Tongue (tissue), 2 donors: ENCODE measurements around the gene LRRC3. TPM values are rescaled to one million over a fixed set of nuclear protein-coding genes. Genes with fewer than 3 reads are reported as not detected.

Experiments
- DNase-seq: peaks from one replicate; pipeline ENCODE4 v3.0.0-alpha.2; 2015
- total RNA-seq: library from RNA; depleted of rRNA; stranded (reverse); fragments of >200 nt; gene quantifications from one replicate; pipeline ENCODE4 v1.2.3, GENCODE V29; 2014

Gene LRRC3
- total RNA-seq, 1 donor from 2014 or later, result 2.4 TPM

DNA sequence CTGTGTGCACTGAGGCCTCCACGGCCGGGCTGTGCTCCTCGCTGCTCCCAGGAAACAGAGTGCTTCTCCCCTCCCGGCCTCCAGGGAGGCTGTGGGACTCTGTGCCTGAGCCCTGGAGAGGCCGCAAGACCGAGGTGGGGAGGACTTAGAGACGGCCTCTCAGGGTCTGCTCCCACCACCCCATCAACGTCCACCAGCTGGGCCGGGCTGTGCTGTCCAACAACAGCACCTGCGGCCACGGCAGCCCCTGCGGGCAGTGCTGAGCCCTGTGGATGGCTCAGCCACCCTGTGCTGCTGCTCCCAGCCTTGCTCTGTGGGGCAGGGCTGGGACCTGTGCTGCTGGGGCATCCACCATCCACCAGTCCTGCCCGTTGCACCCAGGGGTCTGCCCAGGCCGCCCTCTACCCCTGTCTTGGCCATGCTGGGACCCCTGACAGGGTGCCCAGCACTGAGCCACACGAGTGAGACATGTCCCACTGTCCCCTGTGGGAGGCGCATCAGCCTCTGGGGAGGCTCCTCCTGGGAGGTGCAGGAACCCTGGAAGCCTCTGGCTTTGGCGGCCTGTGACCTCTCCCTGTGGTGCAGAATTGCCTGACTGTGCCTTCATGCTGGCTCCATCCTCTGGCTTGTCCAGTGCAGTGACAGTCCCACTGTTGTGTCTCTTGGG lies 31.2 kb upstream of the LRRC3 start:
- DNase-seq, result no peak

DNA sequence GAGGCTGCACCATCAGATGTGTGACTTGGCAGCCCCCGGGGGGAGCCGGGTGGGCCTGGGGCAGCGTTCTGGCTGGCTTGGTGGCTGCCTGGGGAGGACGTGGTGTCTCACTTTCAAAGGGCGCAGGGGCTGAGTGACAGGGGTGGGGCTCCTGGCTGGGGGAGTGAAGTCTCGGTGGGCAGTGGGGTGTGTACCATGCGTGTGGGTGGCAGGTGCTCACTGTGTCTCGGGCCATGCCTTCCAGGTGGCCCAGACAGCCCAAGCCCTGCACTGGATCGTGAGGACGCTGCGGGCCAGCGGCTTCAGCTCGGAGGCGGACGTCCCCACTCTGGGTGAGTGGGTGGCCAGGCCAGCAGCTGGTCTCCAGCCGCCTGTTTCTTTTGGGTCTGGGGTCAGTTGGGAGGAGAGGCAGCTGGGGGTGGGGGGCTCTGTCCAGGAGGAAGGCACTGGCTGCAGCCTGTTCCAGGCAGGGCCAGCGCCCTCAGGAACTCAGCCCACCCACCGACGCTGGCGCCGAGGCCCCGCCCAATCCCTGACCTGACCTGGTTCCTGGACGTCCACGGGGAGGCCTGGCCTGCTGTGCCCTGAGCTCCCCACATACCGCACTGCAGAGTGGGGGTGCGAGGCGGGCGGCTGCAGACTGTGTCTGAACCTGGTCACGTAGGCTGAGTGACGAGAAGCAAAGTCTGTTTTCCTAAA lies 30.6 kb upstream of the LRRC3 start:
- DNase-seq, result no peak

DNA sequence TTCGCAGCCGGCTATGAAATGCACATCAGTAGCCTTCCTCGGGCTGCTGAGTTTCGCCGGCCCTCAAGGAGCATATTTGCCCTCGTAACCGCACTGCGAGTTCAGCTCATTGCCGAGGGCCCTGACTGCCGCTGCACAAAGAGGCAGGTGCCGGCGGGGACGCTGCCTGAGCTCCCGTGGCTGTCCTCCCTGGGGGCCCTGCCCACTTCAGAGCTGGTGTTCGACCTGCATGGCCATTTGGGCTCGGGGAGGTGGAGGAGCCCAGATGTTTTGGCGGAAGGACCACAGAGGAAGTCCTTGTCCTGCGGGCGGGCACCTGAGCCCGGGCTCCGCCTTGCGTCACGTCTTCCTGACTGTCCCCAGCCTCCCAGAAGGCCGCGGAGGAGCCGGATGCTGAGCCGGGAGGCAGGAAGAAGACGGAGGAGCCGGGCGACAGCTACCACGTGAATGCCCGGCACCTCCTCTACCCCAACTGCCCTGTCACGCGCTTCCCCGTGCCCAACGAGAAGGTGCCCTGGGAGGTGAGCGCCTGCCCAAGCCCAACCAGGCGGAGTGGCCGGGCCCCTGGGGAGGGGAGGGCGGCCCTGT lies 29.9 kb upstream of the LRRC3 start:
- no peak for DNase-seq

DNA sequence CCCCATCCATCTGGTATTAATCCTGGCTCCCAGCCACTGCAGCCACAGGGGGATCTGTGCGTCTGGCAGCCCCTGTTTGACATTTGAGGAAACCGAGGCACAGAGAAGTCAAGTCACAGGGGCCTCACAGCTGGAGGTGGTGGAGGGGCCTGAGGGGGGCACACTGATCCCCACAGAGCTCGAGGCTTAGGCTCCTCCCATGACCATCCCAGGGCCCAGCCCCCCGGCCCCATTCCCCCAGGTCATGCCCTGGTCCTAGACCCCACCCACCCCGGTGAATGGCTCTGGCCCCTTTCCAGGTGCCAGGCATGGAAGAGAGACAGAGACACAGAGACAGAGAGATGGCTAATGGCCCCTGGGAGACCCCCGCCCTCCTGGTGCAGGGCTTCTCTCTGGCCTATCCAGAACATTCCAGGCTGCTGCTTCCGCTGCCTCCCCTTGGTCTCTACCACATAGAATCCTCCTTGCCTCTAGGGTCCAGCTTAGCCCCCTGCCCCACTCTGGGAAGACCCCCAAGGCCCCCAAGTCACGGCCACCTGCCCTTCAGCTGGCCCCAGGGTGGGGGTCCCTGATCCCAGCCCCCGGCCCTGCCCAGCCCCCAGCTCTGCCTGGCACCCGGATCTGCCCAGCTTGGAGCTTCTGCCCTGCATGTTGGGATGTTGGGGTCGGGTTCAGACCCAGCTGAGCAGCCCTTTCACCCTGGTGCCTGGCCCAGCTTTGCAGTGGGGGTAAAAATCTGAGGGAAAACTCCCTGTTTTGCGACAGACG lies 29.2 kb upstream of the LRRC3 start:
- no peak for DNase-seq

DNA sequence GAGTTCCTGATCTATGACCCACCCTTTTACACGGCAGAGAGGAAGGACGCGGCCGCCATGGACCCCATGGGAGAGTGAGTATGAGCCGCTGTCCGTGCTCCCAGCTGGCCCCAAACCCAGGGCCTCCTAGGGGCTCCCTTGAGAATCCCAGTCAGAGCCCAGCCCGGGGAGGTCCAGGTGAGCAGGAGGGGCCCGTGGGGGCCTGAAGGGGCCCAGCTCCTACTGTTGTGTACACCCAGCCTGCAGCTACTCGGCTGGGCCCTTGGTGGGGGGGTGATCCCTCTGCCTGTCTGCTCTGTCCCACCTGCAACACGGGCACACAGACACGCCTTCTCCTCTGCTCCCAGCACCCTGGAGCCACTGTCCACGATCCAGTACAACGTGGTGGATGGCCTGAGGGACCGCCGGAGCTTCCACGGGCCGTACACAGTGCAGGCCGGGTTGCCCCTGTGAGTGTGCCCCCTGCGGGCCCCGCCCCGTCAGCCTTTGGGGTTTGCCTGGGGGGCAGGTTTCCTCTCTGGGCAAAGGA lies 28.6 kb upstream of the LRRC3 start:
- DNase-seq, result no peak

DNA sequence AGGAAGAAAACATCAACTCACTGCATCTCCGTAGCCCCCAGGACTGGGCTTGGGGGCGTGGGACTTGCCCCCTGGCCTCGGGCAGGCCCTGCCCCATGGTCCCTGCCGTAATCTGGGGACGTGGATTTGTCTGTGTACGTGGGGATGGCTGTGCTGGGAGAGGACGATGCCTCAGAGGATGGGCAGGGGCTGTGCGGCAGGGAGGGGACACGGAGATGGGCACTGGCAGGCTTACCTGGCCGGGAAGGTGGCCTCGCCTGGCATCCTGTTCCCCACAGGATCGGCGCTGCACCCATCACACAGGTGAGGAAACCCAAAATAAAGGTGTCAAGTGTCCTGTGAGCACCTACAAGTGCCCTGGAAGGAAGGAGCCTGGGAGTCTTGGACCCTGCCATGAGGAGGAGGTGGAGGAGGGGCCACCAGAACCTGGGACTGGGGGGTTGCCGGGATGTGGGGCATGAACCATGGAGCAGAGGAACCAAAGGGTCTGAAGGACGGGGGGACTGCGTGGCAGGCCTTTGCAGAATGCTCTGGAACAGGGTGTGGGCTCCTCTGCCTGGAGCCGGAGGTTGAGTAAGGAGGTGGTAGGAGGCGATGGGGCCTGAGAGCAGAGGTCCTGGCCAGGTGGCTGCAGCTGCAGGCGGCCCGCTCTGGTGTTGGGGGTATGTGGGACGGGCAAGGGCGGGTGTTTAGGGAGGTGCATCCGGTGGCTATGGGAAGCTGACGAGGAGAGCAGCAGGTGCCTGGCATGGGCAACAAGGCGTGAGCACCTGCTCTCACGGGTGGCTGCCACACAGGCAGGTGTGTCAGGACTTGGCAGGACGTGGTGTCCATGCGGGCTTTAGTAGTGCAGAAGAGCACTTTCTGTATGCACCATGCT lies 27.8 kb upstream of the LRRC3 start:
- DNase-seq, result no peak

DNA sequence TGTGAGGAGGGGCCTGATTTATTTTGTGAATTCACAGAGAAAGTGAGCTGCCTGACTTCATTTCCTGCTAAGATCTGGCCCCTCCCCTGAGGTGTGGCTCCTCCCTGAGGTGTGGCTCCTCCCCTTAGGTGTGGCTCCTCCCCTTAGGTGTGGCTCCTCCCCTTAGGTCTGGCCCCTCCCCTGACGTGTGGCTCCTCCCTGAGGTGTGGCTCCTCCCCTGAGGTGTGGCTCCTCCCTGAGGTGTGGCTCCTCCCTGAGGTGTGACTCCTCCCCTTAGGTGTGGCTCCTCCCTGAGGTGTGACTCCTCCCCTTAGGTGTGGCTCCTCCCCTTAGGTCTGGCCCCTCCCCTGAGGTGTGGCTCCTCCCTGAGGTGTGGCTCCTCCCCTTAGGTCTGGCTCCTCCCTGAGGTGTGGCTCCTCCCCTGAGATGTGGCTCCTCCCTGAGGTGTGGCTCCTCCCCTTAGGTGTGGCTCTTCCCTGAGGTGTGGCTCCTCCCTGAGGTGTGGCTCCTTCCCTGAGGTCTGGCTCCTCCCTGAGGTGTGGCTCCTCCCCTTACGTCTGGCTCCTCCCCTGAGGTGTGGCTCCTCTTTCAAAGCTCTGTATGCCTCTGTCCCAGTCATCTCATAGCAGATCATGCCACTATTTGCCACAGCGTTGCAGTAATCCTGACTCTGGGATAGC lies 26.9 kb upstream of the LRRC3 start:
- no peak for DNase-seq

DNA sequence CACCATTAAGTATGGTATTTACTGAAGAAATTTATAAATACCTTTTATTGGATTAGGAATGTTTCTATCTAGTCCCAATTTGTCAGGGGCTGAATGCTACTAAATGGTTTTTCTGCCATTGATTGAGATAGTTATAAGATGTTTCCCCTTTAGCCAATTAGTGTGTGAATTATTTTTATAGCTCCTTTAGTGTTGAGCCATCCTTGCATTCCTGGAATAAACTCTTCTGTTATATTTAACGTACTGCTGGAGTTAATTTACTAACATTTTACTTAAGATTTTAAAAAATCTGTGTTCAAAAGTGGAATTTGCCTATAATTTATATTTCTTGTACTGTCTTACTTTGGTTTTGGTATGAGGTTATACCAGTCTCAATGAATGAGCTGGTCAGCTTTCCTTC lies 25.4 kb upstream of the LRRC3 start:
- no peak for DNase-seq

DNA sequence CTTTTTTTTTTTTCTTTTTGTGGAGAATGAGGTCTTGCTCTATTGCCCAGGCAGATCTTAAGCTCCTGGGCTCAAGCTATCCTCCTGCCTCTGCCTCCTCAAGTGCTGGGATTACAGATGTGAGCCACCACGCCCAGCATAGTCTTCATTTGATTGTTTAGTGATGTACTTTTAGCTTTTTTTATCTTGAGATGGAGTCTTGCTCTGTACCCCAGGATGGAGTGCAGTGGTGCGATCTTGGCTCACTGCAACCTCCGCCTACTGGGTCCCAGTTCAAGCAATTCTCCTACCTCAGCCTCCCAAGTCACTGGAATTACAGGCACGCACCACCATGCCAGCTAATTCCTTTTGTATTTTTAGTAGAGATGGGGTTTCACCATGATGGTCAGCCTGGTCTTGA lies 24.0 kb upstream of the LRRC3 start:
- no peak for DNase-seq

DNA sequence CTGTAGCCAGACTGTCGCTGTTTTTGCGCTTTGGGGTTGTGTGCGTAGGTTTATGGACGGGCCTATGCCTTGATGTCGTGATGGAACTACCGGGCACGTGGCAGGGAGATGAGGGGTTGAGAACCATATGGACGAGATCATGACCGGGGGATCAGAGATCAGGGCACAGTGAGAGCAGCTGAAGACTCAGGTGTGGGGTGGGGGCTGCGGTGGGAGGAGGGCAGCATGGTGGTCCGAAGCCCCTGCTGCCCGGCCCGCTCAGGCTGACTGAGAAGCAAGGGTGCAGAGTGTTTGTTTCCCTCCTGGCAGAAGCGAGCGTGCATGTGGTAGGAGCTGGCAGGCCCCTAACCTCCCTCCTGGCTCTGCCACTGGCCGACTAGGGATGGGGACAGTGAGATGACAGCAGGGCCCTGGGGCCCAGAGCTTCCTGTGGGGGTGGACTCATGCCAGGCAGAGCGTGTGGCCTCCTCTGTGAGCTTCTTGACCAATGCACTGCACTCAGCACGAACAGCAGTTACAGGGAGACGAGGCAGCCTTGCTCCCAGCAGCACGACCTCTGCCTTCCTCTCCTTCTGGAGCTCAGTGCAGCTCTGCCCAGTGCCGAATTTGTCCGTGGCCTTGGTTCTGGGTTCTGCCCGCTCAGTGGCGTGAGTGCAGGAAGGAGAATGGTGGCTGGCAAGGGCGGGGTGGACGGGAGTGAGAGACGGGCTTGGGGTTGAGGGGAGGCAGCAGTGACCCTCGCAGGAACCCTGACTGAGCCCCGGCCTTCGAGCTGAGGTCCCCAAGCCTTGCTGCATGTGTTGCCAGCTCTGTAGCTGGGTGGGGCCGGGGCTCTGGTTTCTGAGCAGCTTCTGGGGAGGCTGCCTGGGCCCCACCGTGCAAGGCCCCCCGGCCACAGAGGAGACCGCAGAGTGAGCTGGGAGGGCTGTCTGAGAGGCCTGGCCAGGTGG lies 22.2 kb upstream of the LRRC3 start:
- no peak for DNase-seq

DNA sequence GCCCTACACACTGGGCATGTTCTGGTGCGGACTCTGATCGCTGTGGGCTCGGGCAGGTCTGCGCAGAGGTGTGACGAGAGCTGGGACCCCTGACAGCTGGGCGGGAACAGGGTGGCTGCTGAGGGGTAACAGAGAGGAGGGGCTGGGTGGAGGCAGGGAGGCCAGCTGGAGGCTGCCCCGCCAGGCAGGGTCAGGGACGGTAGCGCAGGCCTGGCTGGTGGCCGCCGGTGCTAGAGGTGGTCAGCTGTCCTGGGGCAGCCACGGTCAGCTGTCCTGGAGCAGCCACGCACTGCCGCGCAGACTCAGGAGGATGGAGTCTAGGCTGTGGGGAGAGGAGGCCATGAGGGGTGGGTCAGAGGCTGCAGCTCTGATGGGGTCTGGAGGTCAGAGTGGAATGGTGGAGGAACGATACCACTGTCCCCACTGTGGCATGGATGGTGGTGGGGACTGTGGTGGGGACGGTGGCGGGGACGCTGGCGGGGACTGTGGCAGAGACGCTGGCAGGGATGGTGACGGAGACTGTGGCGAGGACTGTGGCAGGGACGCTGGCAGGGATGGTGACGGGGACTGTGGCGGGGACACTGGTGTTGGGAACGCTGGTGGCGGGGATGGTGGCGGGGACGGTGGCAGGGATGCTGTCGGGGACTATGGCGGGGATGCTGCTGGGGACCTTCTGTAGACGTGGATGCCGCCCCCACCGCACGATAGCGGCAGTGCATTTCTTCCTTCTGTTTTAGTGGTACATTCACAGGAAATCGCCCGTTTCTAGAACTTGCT lies 21.3 kb upstream of the LRRC3 start:
- no peak for DNase-seq

DNA sequence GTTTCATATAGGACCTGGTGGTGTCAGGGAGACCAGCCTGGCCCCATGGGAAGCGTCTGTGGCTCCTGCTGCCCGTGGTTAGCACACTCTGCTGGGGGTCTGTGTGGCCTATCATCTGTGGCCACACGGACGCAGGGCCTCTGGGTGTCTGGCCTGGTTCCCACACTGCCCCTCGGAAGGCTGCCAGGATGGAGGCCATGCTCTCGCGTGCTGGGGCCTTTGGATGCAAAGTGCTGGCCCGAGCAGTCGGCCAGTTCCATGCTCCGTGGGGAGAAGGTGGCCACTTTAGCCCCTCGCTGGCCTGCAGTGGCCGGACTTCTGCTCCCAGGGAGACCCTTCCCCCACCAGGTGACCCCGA lies 20.8 kb upstream of the LRRC3 start:
- no peak for DNase-seq

DNA sequence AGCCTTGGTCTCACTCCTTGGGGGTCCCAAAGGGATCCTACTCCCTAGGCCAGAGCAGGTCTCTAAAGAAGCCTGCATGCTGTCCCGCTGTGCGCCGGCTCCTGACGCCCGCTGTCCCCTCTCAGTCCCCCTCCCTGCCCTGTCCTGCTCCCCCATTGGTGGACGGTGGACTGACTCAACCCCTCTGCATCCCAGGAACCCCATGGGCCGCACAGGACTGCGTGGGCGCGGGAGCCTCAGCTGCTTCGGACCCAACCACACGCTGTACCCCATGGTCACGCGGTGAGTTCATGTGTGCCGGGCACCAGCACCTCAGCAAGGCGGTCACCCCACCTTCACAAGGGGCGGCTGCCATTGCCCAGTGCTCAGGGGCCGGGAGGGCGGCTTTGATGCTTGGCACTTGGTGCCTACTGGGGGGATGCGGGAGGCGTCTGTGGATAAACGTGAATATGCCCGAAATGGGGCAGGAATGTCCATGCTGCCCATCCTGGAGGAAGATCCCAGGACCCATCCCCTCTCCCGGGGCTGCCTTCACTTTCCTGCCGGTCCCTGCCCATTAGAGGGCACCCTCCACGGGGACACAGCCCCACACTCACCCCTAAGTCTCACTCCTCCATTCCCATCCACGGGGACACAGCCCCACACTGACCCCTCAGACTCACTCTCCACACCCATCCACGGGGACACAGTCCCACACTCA lies 20.2 kb upstream of the LRRC3 start:
- no peak for DNase-seq

DNA sequence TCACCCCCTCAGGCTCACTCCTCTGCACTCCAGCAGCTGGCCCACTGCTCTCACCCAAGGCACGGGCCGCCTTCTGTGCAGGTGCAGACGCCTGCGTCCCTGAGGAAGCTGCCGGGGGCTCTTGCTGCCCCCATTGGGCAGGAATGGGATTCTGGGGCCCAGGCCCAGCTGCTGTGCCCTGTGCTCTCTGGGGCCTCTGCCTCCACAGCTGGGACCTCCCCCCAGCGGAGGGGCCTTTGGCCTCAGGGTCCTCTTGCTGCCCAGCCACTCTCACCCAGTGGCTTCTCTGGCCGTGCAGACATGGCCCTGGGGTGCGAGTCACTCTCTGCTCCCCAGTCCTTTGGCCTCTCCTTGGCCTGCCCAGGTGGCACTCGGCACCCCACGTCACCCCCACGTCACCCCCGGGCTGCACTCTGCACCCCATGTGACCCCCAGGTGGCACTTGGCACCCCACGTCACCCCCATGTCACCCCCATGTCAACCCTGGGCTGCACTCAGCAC lies 19.1 kb upstream of the LRRC3 start:
- DNase-seq, result no peak

DNA sequence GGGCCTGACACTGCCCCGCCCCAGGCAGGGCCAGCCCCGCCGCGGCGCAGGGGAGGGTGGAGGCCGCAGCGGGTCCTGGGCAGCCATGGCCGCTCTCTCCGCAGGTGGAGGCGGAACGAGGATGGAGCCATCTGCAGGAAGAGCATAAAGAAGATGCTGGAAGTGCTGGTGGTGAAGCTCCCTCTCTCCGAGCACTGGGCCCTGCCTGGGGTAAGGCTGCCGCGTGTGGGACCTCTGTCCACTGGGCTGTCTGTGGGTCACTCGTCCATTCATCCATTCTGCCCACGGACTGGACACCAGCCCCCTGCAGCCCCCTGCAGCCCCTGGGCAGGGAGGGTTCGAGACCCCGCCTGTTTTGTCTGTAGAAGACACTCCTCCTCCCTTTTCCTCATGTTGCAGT lies 18.4 kb upstream of the LRRC3 start:
- no peak for DNase-seq

DNA sequence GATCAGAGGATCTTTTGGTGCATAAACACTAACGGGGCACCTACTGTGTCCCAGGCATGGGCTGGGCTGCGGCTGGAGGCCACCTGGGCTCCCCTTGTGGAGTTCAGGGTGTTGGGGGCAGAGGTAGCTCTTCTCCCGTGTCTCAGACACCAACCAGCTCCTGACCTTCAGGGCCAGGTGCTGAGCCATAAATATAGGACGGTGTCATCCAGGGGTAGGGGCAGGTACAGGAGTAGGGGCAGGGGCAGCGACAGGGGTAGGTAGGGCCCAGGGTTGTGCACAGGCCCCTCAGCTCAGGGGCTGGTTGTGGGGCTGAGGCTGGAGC lies 18.0 kb upstream of the LRRC3 start:
- DNase-seq, result no peak

DNA sequence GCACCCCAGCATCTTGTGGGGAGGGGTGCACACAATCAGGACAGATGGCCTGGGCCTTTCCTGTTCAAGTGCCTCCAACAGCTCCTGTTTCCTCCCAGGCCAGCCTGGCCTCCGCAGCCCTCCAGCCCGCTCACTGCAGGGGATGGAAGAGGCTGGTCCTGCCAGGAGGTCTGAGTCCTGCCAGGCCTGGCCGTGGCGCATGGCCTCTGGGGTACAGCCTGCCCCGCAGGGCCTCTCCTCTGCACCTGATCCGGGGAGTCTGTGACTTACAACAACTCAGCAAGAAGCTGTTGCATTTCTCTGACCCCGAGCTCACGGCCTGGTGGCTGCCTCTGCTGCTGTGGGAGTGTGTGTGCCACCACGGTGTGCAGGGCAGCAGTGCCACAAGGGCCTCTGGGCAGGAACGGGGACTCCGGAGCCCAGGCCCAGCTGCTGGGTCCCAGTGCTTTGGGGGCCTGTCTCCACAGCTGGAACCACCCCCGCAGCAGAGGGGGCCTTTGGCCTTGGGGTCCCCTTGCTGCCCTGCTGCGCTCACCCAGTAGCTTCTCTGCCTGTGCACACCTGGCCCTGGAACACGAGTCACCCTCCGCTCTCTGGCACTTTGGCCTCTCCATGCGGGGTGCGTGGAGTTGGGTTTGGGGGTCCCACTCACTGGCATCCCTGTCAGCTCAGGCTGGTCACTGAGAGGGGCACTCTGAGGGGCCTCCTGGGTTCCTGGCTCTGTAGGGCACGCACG lies 17.4 kb upstream of the LRRC3 start:
- no peak for DNase-seq
